ENCODE results near the gene PIAS4.

PIAS4 gene

DNA sequence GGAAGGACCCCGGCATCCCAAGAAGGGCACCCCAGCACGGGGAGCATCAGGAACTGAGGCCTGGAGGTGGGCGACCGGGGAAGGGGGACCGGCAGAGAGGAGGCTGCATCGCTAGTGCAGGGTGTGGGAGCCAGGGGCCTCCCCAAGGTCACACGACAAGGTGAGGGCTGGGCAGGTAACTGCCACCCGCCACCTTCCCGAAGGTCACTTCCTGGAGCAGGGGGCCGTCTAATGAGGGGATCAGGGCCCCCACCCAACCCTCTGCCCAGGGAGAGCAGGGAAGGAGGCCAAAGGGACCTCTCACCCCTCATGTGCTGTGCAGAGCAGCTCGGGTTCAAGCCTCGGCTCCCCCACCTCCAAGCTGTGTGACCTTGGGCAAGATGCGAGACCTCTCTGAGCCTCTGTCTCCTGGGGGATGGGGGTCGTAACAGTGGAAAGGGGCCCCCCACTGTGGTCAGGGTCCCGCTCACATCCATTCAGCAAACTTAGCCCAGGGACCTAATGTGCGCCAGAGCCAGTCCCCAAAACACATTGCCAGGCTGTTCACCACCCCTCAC, 53.2 kb downstream of the PIAS4 start:
- DNase-seq = no peak

GRCh38 chr19:4061178-4061682, 53.7 kb downstream of the PIAS4 start:
- DNase-seq = no peak

- no peak for DNase-seq
Measured at GRCh38 chr19:4061683-4062418, 54.3 kb downstream of the PIAS4 start.

GRCh38 chr19:4062419-4063368, 55.2 kb downstream of the PIAS4 start:
- DNase-seq = no peak

GRCh38 chr19:4063369-4064148, 56.0 kb downstream of the PIAS4 start:
- no peak for DNase-seq

GRCh38 chr19:4064149-4064495, 56.6 kb downstream of the PIAS4 start:
- DNase-seq = no peak

GRCh38 chr19:4064496-4065260, 57.1 kb downstream of the PIAS4 start:
- peak; percentile 67 for DNase-seq

- peak; percentile 94 for DNase-seq
Measured at GRCh38 chr19:4065430-4066175, 58.1 kb downstream of the PIAS4 start.

- DNase-seq = peak; percentile 72
Measured at GRCh38 chr19:4066176-4066606, 58.7 kb downstream of the PIAS4 start.

DNA sequence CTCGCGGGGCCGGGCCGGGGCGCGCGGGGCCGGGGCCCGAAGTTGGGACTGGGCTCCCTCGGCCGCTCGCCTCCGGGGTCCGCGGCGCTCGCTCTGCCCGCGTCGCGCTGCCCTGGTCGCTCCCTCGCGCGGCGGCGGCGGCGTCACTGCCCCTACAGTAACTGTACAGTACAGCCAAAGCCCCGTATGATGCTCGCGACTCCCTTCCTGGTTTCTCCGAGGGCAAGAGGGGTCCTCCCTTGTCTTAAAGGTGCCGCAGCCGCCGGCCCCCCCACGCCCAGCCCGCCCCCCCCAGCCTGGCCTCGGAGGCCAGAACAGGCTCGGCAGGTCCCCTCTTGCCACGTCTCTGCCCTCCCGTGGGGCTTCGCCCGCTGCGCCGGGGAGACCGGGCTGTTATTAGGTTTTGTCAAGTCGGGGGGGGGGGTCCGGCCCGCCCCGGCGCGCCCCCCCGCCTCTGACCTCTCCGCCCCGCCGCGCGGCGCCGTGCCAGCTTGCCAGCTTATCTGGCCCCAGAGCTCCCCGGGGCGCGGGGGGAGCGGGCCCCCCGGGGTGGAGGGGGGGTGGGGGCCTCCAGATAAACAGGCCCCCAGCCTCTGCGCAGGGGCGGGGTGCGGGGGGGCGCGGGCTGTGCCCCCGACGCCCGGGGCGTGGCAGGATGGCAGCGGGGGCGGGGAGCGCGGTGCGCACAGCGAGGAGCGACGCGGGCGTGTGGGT, 59.3 kb downstream of the PIAS4 start, which contains the start of gene ZBTB7A:
Gene ZBTB7A (minus strand): TSS at position 218 of the 714 bp plus-strand sequence. CDS start 11,667 bp downstream, outside the sequence.
- peak; percentile 69 for DNase-seq

DNA sequence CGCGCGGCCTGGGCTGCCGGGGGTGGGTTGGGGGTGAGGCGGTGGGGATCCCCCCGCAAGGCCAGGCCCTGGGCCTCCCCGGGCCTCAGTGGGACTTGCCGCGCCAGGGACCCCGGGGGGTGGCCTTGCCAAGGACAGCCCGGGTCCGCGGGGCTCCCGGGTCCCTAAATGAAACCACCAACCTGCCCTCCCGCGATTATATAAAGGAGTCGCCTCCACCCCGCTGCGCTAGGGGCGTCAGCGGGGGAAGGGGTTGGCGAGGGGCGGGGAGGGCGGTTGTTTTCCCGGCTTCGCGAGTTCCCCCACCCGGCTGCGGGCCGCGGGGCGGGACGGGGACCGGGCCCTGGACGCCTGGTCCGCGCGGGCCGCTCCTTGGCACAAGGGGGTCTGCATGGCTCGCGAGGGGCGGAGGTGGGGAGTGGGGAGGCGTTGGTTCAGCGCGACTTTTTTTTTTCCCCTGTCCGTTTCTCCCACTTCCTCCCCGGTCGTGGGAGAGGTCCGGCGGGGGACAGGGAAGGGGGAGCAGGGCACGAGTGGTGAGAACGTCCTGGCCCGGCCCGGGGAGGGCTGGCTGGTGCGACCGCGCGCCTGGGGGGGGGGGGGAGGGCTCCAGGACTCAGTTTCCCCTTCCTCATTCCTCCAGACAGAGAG, 60.0 kb downstream of the PIAS4 start:
- peak; percentile 23 for DNase-seq

DNA sequence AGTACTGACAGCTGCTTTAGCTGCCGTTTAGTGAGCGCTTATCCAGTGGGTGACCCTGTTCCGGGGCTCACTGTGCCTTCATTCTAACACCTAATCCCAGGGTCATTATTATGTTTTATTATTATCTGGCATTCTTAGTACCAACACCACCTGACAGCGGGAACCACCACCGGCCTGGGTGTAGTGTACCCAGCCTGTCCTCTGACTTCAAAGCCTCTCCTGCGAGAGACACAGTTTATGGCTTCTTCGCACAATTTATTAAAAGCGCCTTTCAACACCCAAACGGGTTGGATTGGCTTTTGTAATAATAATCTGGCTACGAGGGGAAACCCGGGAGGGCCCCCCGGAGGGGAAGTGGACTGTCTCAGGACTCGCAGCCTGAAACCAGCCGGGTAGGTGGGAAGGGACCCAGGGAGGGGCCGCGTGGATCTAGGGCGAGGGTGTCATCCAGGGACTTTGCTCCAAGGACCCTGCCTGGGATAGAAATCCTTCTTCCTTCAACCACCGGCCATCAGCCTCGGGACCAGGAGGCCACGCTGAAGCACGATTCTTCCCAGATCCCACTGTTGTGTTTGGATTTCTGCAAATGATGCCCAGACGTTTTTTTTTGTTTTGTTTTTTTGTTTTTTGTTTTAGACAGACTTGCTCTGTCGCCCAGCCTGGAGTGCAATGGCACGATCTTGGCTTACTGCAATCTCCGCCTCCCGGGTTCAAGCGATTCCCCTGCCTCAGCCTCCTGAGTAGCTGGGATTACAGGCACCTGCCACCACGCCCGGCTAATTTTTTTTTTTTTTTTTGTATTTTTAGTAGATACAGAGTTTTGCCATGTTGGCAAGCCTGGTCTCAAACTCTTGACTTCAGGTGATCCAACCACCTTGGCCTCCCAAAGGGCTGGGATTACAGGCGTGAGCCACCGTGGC, 60.8 kb downstream of the PIAS4 start:
- no peak for DNase-seq

DNA sequence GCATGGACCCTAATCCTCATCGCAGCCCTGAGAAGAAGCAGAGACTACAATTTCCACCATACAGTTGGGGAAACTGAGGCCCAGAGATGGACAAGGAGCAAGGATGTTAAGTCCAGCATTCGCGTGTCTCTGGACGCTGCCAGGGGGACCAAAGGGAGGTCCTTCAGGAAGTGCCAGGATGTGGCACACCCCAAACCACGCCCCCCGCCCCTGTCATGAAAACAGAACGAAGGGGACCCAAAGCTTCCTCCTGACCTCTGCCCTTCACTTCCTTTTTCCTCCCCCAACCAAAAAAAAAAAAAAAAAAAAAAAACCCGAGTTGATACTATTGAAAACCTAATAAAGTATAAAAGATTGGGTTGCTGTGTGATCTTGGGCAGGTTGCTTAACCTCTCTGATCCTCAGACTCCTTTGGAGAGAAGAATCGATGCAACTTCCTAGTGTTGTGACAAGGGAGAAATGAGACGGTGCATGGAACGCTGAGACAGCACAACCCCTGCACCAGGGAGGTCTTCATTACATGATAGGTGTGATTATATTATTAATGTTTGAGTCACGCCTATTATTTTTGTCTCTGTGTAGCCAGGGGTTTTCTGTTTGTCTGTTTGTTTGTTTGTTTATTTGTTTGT, 61.9 kb downstream of the PIAS4 start:
- no peak for DNase-seq

- no peak for DNase-seq
Measured at GRCh38 chr19:4071610-4072009, 64.1 kb downstream of the PIAS4 start.

DNA sequence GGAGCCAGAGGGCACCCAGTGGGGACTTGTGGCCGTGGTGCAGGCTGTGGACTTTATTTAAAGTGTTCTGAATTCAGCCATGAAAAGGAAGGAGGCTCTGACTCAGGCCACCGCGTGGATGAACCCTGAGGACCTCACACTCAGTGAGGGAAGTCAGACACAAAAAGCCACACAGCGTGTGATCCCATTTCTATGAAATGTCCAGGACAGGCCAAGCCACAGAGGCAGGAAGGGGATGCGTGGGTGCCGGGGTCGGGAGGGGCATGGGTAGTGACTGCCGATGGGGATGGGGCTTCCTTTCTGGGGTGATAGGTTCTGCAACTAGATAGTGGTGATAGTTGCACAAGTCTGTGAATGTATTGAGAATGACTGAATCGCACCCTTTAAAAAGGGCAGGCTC, 67.8 kb downstream of the PIAS4 start:
- no peak for DNase-seq

DNA sequence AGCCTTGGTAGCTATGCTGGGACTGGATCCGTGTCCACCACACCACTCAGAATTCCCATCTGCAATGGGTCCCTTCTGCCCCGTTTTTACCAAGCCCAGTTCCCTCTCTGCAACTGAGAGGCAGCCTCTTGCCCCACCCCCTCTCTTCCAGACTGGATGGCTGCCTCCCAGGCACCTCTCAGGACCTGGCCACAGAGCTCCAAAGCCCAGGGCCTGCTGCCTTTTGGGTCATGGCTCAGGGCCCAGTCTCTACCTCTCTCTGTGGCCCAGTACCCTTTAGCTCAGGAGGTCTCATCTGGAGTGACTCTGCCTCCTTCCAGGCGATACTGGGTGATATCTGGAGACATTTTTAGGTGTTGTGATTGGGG, 69.5 kb downstream of the PIAS4 start:
- no peak for DNase-seq

- DNase-seq = no peak
Measured at GRCh38 chr19:4077800-4078684, 70.5 kb downstream of the PIAS4 start.
